ENCODE measurements around the gene TUSC2.

Gene TUSC2

GRCh38 chr3:50327943-50328691, at the start of gene TUSC2:
TUSC2 (minus strand) TSS chr3:50328223; CDS start chr3:50328099, 124 bp downstream.
- peak; percentile 97 to 99 for DNase-seq
- TF ChIP-seq POLR2A (IDR thresholded peaks at IDR 0.05; ENCODE audit: low read length) (peak; percentile 86), GATA1 (IDR thresholded peaks at IDR 0.05; ENCODE audit: low read depth, low read length) (no peak)

- TF ChIP-seq GATA1 (IDR thresholded peaks at IDR 0.05; ENCODE audit: low read depth, low read length) (no peak), POLR2A (IDR thresholded peaks at IDR 0.05; ENCODE audit: low read length) (no peak)
- DNase-seq: peak in 1 of 2 experiments; percentile 19
Observed at GRCh38 chr3:50375258-50375931, 47.4 kb upstream of the TUSC2 start.

- DNase-seq: no peak
- no peak for TF ChIP-seq GATA1 (IDR thresholded peaks at IDR 0.05; ENCODE audit: low read depth, low read length)
- TF ChIP-seq POLR2A (IDR thresholded peaks at IDR 0.05; ENCODE audit: low read length): no peak
Observed at GRCh38 chr3:50374363-50375257, 46.6 kb upstream of the TUSC2 start.

GRCh38 chr3:50373146-50374051, 45.4 kb upstream of the TUSC2 start:
- DNase-seq: no peak
- TF ChIP-seq POLR2A (IDR thresholded peaks at IDR 0.05; ENCODE audit: low read length): no peak
- no peak for TF ChIP-seq GATA1 (IDR thresholded peaks at IDR 0.05; ENCODE audit: low read depth, low read length)

- TF ChIP-seq GATA1 (IDR thresholded peaks at IDR 0.05; ENCODE audit: low read depth, low read length) (no peak), POLR2A (IDR thresholded peaks at IDR 0.05; ENCODE audit: low read length) (no peak)
- DNase-seq: peak; percentile 81 to 83
Observed at GRCh38 chr3:50372349-50372748, 44.3 kb upstream of the TUSC2 start.

GRCh38 chr3:50371133-50371685, 43.2 kb upstream of the TUSC2 start:
- no peak for TF ChIP-seq POLR2A (IDR thresholded peaks at IDR 0.05; ENCODE audit: low read length)
- no peak for TF ChIP-seq GATA1 (IDR thresholded peaks at IDR 0.05; ENCODE audit: low read depth, low read length)
- peak; percentile 29 to 37 for DNase-seq

- peak; percentile 41 to 58 for DNase-seq
Observed at GRCh38 chr3:50370594-50370993, 42.6 kb upstream of the TUSC2 start.

GRCh38 chr3:50369012-50369670, 41.1 kb upstream of the TUSC2 start:
- TF ChIP-seq POLR2A (IDR thresholded peaks at IDR 0.05; ENCODE audit: low read length) (no peak), GATA1 (IDR thresholded peaks at IDR 0.05; ENCODE audit: low read depth, low read length) (no peak)
- DNase-seq: peak; percentile 35 to 40

More at GRCh38 chr3:50370594-50370993, 42.6 kb upstream of the TUSC2 start:
- no peak for TF ChIP-seq GATA1 (IDR thresholded peaks at IDR 0.05; ENCODE audit: low read depth, low read length)

GRCh38 chr3:50365842-50366220, 37.8 kb upstream of the TUSC2 start:
- no peak for DNase-seq
- TF ChIP-seq POLR2A (IDR thresholded peaks at IDR 0.05; ENCODE audit: low read length) (no peak), GATA1 (IDR thresholded peaks at IDR 0.05; ENCODE audit: low read depth, low read length) (no peak)

- peak; percentile 85 to 93 for DNase-seq
- no peak for TF ChIP-seq POLR2A (IDR thresholded peaks at IDR 0.05; ENCODE audit: low read length)
- TF ChIP-seq GATA1 (IDR thresholded peaks at IDR 0.05; ENCODE audit: low read depth, low read length): no peak
Observed at GRCh38 chr3:50365080-50365841, 37.2 kb upstream of the TUSC2 start.

- TF ChIP-seq POLR2A (IDR thresholded peaks at IDR 0.05; ENCODE audit: low read length): no peak
- no peak for TF ChIP-seq GATA1 (IDR thresholded peaks at IDR 0.05; ENCODE audit: low read depth, low read length)
Observed at GRCh38 chr3:50364573-50365079, 36.6 kb upstream of the TUSC2 start.

More at GRCh38 chr3:50364573-50365079, 36.6 kb upstream of the TUSC2 start:
- DNase-seq: peak in 1 of 2 experiments; percentile 67

All from erythroblast (primary cell).